ENCODE measurements around the gene DUSP23. TPM values are rescaled to one million over a fixed set of nuclear protein-coding genes. Genes with fewer than 3 reads are reported as not detected.

DUSP23 gene
- total and polyA plus RNA-seq, 7 donors: 18.5 to 236 (median 46.5) TPM

- DNase-seq: peak in 1 of 2 donors; percentile 52
- Histone ChIP-seq H3K4me3 (peak overlapping the region; percentile 72), H3K9me3 (no peaks in the 10 kb centered on the region), H3K27me3 (ENCODE audit: insufficient read depth in 3 of 3, low read length in 2 of 3) (no peaks in the 10 kb centered on the region), H3K4me1 (peaks cover 14% of the 10 kb centered on the region), H3K27ac (no peak overlapping the region), H3K36me3 (ENCODE audit: insufficient read depth in 1 of 2, low read depth in 1 of 2) (no peaks in the 10 kb centered on the region)
- no peak for ATAC-seq
- intact Hi-C loops (cut with DNase I): loop anchor here (5.0 to 10.0 kb wide), 4 partner anchors 110 to 567 kb away; partner anchors contain the start of gene PIGM (in 1 of the 2)
- WGBS, 3 donors: 96 to 97% (median 96%) methylated on average over 12 of the region's 12 CpGs
- TF ChIP-seq CTCF (IDR thresholded peaks at IDR 0.05): no peak
These were observed 1.2 kb downstream of the DUSP23 start for GRCh38 chr1:159781992-159782391.

GRCh38 chr1:159783724-159784123, 3.0 kb downstream of the DUSP23 start:
- no peak for ATAC-seq
- H3K27me3 ChIP-seq (ENCODE audit: insufficient read depth in 3 of 3, low read length in 2 of 3): no peaks in the 10 kb centered on the region
- 64 to 75% (median 71%) methylated on average over 1 of the region's 1 CpG for WGBS, 3 donors
- H3K27ac ChIP-seq: no peak overlapping the region
- H3K36me3 ChIP-seq (ENCODE audit: insufficient read depth in 1 of 2, low read depth in 1 of 2): no peaks in the 10 kb centered on the region
- no peak for DNase-seq
- no peaks in the 10 kb centered on the region for H3K9me3 ChIP-seq
- TF ChIP-seq CTCF (IDR thresholded peaks at IDR 0.05): no peak
- intact Hi-C loops (cut with DNase I): loop anchor here (5.0 to 10.0 kb wide), 4 partner anchors 109 to 569 kb away; partner anchors contain the start of gene PIGM (in 1 of the 2)
- no peak overlapping the region for H3K4me3 ChIP-seq
- peaks cover 14% of the 10 kb centered on the region for H3K4me1 ChIP-seq

GRCh38 chr1:159786465-159786864, 5.7 kb downstream of the DUSP23 start:
- ATAC-seq (no peak), DNase-seq (no peak)
- intact Hi-C loops (cut with DNase I): loop anchor here (10.0 kb wide), 2 partner anchors 238 to 572 kb away; no protein-coding TSS in a partner anchor
- 43 to 56% (median 46%) methylated on average over 3 of the region's 3 CpGs for WGBS, 3 donors
- TF ChIP-seq CTCF (IDR thresholded peaks at IDR 0.05): no peak
- H3K27ac ChIP-seq: no peak overlapping the region
- H3K9me3 ChIP-seq: no peaks in the 10 kb centered on the region
- H3K4me1 ChIP-seq: no peaks in the 10 kb centered on the region
- H3K27me3 ChIP-seq (ENCODE audit: insufficient read depth in 3 of 3, low read length in 2 of 3): peaks cover 0 to under 1% (median 0%) of the 10 kb centered on the region in 3 donors
- no peak overlapping the region for H3K4me3 ChIP-seq
- no peaks in the 10 kb centered on the region for H3K36me3 ChIP-seq (ENCODE audit: insufficient read depth in 1 of 2, low read depth in 1 of 2)

GRCh38 chr1:159786966-159787365, 6.2 kb downstream of the DUSP23 start:
- intact Hi-C loops (cut with DNase I): loop anchor here (10.0 kb wide), 2 partner anchors 238 to 572 kb away; no protein-coding TSS in a partner anchor
- no peak for ATAC-seq
- no peak for DNase-seq
- Histone ChIP-seq H3K9me3 (no peaks in the 10 kb centered on the region), H3K36me3 (ENCODE audit: insufficient read depth in 1 of 2, low read depth in 1 of 2) (no peaks in the 10 kb centered on the region), H3K4me1 (no peaks in the 10 kb centered on the region), H3K4me3 (no peak overlapping the region), H3K27ac (no peak overlapping the region), H3K27me3 (ENCODE audit: insufficient read depth in 3 of 3, low read length in 2 of 3) (peaks cover 0 to 5% (median 0%) of the 10 kb centered on the region in 3 donors)
- TF ChIP-seq CTCF (IDR thresholded peaks at IDR 0.05): no peak
- 57 to 62% (median 61%) methylated on average over 3 of the region's 3 CpGs for WGBS, 3 donors

Measured in psoas muscle (tissue), 8 donors.